SW 1271 (cell line): Measurements from ENCODE around the gene TMEM30B.
A peak's percentile ranks its signal among the peaks of the same experiment; 100 is the strongest.
"Not testable (repeated sequence)": the region's sequence is repeated elsewhere in the genome, so short reads cannot be mapped to it uniquely, and the experiment has no call there.

Experiments used
- DNase-seq, 2 experiments: peaks; one replicate each; lab custom pipeline; 2025; lab: John Stamatoyannopoulos, UW

TMEM30B gene

DNA sequence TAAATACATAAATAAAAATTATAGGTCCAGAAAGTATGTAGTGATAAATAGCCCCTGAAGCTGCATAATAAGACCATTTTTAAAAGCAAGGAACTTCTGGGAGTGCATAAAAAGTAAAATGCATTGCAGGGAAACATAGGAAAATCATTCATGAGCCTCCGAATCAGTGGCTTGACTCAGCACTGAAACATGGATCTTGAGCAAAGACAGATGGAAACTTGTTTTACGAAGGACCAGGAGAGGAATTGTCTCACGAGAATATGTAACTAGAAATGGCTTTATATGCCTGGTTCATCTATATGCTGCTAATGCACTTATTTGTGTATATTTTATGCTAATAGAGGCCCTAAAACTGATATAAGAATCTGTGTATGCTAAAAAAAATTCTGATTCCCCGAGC, 14.7 kb downstream of the TMEM30B start:
- no peak for DNase-seq

DNA sequence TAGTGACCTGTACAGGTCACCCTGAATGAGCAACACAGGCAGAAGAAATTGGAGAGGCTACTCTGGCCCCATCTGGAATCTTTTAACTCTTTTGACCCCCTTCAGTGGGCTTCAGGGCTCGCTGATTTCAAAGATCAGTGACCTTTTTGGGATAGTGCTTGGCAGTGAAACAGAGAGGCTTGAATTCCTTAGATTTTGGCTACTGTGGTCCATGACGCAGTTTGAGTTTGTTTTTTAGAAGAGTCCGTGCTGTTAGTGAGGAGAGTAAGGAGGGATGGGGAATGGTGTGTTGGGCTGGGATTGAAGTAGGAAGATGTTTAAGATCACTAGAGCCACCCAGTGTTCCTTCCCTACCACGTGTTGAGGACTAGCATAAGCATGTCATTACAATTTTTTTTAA, 16.5 kb downstream of the TMEM30B start:
- DNase-seq, result no peak

DNA sequence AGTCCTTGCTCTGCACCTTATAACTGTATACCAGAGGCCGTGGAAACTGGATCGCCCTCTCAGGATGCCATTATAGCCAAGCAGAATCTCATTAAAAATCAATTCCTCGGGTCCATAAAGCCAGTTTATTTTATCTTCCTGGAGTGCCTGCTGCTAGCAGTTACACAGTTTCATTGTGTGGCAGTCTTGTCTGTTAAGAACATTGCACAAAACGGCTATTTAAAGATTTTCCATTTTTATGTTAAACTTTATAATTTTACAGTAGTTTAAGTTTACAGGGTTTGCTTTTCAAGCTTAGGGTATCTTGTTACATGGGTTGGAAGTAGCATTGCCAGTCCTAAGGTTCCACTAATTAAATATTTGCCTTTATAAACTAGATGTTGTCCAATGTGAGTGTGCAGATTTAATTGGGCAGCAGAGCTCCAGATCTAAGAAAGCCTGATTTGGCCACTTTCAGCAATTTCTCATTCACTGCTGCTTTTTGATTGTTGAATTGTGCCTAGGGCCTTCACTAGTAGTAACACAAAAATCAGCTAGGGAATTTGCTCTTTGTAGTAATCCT, 17.0 kb downstream of the TMEM30B start:
- no peak for DNase-seq

DNA sequence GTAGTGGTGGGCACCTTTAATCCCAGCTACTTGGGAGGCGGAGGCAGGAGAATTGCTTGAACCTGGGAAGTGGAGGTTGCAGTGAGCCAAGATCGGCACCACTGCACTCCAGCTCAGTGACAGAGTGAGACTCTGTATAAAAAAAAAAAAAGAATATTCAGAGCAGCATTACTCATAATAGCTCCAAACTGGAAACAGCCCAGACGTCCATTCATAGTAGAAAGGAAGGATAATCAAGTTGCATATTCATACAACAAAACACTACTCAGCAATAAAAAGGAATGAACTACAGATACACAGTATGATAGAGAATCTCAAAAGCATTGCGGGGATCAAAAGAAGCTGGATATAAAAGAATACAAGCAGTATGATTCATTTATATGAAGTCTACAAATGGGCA, 19.1 kb downstream of the TMEM30B start:
- DNase-seq, result no peak

DNA sequence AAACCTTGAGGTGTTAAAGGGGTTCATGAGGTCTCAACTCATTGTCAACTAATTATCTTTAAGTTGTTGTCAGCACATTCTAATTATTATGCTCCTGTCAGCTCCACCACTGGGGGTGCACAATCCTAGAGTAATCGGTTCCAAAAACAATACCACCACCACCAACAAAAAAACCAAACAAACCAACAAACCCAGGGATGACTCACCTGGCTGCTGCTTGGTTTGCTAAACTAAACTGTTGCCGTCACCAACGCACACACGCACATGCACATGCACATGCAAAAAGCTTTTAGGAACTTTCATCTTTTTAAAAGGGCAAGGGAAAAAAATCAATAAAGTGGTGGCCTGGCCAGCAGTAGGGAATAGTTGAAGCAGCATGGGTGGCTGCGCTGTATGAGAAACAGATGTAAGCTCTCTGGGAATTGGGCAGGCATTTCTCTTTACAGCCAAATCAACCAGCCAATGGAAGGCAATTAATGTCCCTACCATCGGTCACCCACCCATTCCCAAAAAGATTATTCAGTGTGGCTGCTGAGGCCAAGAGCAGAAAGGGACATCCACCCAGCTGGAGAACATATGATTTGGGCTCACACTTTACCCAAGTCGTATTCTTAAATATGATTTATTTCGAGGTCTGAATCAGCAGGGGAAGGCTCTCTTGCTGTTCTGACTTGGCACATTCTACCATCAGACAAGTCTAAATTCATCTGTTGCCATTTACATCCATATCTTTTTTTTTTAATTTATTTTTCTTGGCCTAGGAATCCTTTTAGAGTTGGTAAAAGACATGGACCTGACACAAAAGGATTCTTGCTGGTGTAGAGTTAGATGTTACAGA, 20.0 kb downstream of the TMEM30B start:
- DNase-seq, result no peak

DNA sequence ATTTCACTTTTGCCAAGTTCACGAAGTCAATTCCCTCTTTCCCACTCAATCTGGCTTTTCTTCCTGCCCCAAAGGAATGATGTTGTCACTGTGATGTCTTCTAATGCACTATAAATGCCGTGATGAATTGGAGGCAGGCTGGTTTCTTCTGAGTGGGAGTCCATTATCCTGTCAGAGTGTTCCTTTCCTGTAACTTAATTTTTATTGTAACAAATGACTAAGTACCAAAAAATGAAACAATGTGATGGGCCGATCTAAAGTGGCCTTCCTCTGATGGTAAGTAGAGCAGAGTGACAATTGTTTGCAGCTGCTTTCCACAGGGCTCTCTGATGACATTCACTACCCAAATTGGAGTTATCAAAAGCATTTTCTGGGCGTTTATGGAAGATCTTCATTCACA, 22.2 kb downstream of the TMEM30B start:
- no peak for DNase-seq

DNA sequence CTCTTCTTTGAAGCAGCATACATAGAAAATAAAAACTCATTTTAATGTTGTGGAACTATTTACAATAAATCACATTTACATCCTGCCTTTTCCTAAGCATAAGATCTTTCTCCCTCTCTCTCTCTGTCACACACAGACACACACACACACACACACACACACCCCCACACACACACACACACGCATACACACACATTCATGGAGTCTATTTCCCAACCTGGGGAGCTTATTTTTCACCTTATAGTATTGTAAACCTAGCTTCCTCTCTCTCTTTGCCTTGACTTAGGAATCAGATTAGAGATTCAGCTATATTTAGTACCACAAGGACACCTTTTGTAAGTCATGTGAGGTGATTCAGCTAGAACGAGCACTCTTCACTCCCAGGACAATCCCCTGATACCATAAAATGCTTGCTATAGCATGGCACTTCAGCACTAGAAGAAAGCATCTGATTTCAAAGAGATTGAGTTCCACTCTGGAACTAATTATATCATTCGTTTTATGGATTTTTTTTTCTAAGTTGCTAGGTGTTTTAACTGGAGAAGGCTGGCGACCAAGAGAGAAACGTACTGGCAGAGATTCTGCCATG, 23.6 kb downstream of the TMEM30B start:
- no peak for DNase-seq

DNA sequence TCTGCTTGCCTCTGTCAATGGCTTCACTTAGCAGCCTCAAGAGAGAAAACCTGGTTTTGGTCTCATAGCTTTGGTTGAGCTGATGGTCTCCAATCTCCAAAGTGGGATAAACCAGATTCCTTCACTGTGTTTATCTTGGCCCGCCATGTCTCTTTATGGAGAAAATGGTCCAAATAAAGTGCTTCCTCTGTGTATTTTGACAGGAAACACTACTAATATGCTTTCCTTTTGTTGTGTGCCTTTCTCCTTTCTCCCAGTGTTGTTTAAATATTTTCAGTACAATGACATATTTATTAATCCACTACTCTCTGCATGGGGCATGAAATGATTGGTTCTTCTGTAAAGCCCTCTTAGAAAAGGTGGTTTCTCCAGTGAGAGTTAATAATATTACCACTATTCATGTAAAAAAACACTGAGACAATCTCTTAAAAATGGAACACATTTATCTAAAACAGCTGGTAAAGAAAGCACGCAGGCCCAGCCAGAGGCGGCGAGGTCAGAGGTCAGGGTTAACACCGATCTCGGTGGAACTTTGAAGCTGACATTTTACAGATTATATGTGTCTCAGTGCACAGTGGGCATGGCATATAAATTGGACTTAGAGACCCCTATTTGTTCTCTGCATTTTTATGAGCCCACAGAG, 24.2 kb downstream of the TMEM30B start:
- DNase-seq, result no peak

DNA sequence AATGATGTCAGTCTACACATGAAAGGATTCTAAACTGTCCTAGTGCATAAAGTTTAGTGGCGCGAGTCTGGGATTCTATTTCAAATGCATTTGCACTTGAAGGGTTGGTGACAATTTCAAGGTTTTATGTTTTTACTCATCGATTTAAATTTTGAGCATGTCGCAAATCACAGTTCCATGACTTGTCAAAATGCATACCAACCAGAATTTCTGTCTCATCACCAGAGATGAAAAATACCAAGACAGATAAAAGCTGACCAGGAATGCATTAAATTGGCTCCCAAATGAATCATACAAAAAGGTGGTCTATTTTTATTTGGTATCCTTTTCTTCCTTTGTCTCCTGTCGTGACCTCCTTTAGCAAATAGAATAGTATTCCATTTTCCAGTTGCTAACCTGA, 25.2 kb downstream of the TMEM30B start:
- no peak for DNase-seq

DNA sequence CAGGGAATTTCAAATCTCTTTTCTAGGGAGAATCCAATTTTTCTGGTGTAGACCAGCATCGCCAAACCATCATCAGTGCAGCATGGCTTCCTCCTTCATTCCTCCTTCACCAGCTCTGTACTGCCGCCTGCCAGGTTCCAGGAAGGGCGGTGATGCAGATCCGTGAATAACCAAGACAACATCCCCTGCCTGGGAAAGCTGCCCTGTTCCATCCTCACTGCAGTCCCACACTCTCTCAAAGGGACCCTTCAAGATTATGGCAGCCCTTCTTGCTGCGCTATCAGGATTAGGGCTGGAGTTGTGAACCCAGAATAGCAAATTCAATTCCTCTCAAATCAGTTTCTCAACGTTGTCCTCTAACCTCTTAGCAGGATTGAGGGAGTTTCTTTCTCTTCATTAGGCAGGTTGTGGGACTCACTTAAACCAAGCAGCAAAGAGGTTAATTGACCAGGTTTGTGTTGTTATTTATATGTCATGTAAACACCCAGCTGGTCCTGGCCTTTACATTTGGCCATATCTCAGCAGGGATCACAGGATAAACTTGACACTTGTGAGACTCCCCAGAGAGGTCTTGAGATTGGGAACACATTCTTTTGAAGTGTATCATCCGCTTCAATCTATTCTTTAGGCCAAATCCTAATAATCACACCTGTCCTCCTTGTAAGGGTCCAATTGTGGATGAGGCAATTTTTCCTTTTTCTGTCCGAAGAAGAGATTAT, 26.2 kb downstream of the TMEM30B start:
- no peak for DNase-seq

DNA sequence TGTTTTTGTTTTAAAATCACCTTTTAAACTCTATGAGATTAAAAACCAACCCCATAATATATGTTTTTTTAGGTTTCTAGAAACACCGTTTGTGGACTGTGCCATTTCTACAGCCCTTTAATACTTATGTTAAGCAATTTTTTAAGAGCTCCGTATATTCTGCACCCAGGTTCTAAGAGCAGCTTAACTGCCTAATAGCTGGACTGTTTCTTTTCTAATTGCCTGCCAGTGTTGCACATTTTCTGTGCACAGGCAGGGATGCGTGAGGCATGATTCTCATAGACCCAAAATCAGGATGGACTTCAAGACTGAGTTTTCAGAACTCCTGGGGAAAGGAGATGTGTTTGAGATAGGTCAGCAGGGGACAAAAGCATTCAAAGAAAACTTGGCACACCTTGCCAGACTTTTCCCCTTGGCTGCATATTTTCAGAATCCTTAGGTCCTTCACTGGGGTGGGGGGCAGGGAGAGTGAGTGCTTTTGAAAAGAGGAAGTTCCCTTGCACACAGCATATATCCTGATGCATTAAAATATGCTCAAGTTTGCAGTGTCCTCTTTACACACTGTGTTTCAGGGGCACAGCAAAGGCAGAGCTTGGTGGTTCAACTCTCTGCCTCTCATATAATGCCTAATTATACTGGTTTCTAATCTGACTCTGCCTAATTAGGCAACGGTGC, 27.9 kb downstream of the TMEM30B start:
- no peak for DNase-seq

DNA sequence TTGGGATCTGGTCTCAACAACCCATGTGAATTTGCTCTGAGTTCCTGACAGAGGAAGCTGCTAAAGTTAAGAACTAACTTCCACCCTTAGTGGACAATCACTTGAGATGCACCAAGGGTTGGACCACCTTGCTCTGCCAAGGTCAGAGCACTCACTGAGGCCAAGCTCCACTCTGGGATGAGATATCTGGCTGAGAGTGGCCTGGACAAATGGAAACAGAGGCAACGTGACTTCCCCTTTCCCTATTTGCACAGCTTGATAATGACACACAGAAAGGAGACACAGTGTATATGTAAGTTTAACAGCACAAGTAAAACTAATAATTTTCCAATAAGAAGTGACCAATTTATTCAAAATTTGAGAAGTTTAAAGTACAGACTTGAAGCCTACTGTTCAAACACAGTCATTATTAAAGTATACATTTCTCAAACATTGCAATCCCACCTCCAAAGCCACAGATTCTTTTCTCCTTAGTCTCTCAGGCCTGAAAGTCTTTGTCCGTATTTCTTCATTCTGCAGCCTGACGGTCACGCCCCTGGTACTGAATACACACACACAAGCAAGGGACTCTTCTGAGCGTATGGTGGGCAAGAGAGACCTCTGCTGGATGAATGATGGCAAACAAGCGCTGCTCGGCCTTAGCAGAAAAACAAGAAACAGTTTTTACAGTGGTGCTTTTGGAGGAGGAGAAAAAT, 28.6 kb downstream of the TMEM30B start:
- peak; percentile 47 to 81 for DNase-seq

DNA sequence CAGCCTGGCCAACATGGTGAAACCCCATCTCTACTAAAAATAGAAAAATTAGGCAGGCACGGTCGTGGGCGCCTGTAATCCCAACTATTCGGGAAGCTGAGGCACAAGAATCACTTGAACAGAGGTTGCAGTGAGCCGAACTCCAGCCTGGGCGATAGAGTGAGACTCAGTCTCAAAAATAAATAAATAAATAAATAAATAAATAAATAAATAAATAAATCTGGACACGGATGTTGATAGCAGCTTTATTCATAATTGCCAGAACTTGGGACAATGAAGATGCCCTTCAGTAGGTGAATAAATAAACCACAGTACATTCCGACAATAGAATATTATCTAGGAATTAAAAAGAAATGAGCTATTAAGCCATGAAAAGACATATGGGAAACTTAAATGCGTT, 31.1 kb downstream of the TMEM30B start:
- no peak for DNase-seq

DNA sequence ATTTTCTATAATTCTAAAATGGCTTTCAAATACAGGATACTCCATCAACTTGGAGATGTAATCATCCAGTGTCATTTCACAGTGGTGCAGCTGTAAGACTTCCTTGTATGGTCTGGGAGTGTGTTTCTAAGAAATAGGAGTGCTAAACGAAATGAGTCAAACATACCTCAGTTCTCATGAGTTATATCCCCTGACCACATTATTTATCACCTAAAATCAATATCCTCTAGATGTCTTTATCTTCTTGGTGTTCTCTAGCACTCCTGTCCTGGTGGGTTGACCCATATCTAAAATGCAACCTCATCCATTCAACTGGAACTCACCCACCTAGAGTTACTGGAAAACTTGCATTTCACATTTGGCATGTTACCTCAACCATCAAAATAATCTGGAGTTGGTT, 33.2 kb downstream of the TMEM30B start:
- DNase-seq, result no peak

DNA sequence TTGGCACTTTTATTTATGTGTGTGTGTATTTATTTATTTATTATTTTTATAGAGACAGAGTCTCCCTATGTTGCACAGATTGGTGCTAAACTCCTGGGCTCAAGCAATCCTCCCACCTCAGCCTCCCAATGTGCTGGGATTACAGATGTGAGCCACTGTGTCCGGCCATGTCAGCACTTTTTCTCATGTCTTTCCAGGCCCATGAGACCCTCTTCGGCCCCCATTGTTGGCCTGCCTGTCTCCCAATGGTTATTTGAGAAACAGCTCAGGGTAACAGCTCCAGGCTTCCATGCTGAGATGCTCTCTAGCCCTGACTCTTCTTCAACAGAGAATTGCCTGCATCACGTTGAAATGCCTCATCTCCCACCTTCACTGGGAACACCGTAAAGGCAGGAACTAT, 34.4 kb downstream of the TMEM30B start:
- DNase-seq, result no peak

DNA sequence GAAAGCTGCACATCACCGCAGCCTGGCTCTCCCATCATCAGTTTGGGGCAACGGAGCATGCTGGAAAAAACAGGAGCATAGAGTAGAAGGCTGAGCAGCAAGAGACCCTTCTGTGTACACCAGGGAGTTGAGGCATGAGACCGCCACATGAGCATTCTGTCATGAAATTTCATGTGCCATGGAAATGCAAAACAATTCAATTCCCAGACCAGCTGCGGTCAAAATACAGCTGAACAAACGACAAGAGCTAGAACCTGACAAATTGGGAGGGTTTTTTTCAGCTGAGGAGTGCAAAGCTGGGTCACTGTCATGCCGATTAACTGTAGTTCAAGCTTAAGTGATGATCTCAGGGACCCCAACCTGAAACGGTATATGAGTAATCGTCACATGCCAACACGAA, 37.1 kb downstream of the TMEM30B start:
- no peak for DNase-seq

DNA sequence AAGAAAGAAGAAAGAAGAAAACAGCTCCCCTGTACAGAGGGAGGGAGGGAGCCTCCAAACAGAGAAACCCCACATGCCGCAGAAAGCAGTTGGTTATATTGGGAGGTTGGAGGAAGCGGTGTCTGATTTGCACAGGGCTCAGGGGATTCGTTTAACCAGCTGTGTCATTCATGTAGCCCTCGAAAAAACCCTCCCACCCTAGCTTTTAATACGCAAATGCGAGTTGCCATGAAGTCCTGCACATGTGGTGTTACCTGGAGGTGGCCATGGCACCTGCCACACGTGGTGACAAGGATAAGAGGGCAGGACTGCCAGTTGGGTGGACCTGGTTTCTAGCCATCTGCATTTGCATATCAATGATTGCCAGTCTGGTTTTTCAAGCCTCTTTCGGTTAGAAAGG, 40.9 kb downstream of the TMEM30B start:
- DNase-seq, result no peak

DNA sequence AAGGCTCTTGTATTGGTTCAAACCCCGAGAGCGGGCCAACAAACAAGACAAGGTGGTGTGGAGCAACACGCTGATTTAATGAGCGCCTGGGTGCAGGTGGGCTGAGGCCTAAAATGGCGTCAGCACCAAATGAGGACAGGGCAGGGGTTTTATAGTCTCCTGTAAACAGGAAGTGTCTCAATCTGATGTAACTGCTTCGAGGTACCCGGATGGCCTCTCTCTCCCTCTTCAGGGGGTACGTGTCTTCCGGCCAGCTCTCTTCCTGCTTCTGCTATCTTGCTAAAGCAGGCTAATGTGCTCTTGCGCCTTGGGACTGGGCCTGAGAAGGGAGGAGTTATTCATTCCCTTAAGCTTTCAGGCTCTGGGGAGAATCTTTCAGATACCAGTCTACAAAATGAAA, 41.9 kb downstream of the TMEM30B start:
- DNase-seq, result not testable (repeated sequence)

DNA sequence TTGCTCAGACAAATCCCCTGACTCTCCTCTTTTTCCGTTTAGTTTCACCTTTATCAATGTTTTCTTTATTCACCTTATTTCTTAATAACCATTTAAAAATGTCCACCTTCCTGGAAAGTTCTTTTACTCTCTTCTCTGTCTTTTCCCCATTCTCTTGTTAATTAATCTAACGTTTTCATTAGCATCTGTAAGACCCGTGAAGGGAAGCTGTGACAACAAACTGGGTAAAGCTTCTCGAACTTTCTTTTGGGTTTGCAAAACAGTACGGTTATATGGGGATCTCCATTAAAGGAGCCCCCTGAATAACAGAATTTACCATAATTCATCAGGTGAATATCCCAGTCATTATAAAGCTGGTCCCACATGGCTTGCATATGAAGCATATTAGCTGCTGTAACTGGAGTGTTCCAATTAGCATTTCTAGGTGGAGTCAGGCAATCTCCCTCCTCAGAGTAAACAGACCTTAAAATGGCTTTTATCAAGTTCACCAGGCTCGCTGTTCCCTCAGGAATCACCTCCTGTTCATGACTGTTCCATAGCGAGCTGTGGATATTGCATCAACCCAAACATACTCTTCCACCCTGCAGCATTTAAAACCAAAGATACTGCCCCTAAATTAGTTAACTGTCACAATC, 42.4 kb downstream of the TMEM30B start:
- DNase-seq, result no peak

DNA sequence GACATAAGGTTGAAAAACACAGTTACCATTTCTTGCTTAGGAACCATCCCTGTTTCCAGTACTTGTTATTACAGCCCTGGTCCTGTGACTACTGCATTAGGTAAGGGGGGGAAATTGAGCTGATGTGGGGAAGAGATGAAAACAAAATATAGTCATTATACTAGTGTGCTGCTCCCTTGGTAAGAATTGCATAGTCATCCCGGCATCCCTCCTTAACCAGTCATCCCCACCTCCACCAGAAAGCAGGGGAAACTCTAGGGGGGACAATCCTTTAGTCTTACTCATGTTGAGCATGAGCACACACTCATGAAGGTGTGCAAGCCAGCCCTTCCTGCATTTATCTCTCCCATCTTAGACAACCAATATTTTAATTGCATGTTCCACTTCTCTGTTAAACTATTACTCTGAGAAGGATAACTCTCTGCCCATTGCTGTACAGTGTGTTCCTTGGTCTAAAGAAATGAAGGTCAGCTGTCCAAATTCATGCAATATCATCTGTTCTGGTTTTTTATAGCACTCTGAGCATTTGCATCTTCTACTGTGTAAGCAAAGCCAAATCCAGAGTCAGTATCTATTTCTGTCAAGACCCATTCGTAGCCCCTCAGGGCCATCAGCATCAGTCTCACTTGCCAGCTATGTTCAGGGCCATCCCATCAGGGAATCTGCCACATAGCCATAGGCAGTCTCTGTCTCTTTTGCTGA, 46.8 kb downstream of the TMEM30B start:
- no peak for DNase-seq
